Hepatic stellate cell (primary cell): ENCODE measurements around the gene FOXA2.
"Not testable (repeated sequence)": the region's sequence is repeated elsewhere in the genome, so short reads cannot be mapped to it uniquely, and the experiment has no call there.

Source experiments
- DNase-seq: peaks from one replicate; pipeline ENCODE4 v3.0.0; 2011; ENCODE audit warnings: low spot score

The FOXA2 gene

DNA sequence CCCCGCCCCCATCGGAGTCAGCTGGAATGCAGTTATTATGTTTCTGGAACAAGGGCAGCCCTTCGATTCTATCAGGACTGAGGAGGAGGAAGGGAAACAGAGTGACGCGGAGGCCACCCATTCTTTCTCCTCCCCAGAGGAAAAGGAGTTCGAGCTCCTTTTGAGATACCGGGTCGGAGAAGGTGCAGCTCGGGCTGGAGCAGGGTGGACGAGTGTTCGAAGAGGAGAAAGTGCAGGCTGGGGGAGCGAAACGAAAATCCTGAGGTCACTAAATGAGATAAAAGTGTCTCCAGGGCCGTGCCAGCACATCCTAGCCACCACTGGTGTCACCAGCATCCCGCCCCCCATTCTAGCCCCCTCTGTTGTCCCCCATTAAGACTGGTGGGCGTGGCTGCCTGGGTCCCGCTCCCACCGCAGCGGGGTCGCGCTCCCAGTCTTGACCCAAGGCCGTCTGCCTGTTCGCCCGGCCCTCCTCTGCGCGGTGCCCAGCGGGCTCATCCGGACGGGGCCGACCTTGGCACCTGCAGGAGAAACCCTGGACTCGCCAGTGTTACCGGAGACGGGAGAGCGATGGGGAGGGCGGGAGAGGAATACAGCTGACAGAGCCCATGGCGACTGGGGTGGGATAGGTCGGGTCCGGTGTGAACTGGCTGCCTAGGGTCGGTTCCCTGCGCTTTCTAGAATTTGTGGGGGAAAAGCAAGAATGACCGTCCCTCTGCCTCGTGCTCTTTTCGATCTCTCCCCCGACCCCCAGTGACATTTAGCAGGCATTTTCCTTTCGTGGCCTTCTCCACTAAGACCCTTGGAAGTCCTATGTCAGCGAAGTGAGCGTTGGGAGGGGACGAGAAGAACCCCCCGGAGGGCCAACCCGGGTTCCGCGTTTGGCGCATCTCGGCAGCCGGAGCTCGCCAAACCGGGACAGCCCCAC, 16.2 kb downstream of the FOXA2 start:
- no peak for DNase-seq

DNA sequence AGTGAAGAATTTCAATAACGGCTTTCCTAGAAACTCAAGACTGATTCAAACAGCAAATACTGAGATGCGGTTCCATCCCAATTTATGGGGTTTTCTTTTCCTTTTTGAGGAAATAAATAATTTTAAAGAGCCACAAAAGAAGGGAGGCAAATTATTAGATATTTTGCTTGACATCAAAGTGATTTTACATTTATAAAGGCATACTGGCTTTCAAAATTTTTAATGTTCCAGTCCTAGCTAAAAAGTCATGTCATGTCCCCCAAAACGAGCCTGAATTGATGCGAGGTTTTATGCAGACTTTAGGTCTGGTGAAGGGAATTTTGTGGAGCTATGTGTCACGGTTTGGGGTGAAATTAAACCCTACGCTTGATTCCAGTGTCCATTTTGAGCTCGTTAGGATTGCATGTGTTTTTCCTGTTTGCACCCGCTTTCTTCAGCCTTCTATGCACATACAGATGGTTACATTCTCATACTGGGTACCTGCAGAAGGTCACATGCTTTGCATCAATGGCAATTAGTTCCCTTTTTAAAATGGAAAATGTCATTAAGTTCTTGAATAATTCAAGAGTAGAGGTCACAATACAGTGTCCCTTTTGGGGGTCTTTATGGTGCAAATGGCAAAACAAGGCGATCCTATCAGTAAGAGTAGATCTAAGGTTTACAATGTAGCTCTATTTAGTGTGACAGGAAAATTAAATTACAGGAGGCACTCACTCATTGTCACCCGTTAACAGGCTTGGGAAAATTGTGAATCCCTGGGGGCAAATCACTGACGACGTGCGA, 17.3 kb downstream of the FOXA2 start:
- no peak for DNase-seq

DNA sequence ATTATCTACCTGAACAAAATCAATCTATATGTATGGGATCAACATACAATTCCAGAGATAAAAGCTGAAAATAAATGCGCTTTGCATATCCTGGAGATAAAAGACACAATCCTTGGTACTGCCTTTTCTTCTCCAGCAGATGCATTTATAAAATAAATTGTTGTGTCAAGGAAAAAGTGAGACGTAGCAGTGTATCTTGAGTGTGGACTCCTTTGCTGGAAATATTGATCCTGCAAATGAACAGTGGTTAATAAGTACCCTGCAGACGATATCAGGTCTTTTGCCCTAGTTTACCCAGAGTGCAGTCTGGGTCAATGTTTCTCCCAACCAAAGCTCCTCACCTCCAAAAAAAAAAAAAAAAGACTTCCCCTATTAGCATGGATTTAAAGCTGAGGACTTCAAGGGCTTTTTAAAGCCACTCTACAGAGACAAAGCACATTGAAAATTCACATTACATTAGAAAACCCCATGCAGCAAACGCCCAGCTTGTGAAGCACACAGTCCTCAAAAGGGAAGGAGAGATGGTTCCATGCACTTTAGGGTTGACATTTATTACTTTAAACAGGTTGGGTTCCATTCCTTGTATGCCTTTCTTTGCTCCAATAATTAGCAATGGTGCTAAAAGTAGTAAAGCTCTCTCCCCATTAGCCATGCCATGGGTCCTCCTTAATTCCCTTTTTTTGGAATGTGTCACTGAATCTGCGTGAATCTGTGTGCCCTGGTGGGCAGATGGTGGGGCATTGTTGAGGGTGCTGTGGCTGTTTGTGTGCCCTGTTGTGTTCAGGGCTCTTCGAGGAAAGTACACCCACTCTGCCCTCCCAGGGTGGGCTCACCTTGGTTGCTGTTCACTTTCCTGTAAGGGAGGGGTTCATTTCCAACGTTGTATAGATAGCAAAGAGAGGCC, 21.1 kb downstream of the FOXA2 start:
- no peak for DNase-seq

DNA sequence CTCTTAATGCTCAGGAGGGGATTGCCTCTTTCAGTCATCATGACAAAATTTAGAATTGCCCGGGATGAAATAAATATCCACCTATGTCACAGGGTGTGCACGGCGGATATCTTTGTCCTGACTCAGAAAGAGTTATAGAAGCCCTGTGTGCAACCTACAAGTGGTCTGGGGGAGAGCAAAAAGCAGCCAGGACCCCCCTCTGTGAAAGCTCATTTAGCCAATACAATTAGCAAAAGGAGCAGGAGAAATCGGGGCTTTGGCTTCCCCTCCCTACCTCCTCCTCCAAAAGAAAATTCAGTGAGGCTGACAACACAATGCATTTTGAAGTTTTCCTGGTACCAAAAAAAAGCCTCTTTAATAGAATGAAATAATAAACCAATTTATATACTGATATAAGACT, 21.8 kb downstream of the FOXA2 start:
- no peak for DNase-seq

DNA sequence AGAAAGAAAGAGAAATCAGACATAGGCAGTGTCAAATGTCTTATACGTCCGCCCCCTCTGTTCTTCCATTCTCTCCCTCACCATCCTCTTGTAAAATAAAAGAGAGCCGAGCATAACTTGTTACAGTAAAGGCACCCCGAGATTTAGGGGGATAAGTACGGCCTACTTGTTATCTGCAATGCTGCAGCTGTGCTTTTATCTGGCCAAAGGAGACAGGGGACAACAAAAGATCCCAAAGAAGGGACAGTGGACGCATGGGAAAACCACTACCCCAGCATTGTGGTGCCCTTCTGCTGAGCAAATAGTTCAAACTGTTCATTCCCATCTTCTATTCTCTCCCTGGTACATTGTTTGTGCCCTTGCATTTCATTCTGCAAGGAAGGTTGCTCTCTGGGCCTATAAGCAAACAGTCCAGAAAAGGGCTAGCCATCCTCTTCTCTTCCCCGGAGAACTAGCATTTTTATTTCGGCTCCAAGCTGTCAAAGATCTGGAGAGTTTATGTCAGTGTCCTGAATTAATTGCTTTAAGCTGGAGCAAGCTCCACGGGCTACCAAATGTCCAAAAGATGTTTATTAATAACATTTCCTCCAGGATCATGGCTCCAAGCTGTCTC, 22.3 kb downstream of the FOXA2 start:
- no peak for DNase-seq

DNA sequence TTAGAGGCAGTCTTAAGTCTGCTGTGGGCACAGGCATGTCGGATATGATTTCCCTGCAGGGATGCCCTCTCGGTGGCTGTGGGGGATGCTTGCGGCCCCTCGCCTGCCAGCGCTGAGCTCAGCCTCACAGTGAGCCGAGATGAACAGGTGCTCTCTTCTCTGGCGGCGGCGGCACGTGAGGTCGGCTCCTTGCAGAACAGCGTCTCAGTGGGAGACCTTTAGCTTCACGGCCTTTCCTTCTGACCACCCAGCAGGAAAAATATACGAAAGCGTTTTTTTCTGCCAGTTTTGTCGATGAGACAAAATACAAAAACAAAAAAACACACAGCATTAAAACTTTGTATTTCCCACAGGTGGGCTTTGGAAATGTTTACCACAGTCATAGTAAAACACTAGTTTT, 23.6 kb downstream of the FOXA2 start:
- no peak for DNase-seq

DNA sequence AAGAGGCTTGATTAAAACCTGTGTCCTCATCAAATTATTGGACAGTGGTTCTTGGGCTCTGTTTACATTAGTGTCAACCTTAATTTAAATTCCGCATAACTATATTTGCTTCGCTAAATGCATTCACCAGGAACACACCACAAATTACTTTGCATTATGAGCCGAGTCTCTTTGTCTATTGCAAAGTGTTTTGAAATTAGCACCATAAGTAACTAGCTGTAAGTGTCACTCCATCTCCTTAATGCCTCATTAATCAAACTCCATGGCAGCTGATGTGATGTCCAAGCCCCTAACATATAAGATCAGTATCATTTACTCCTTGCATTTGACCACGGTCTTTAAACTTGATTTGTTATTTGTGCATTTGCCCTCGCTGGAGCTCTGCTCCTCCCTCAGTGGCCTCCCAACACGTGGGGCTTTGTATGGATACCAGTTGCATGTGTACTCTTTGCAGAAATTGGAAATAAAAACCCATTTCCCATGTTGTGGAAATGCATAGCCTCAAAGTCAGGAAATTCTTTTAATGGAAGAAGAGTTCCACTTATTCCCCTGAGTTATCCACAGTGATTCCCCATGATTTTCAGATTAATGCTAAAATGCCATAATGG, 24.6 kb downstream of the FOXA2 start:
- no peak for DNase-seq

DNA sequence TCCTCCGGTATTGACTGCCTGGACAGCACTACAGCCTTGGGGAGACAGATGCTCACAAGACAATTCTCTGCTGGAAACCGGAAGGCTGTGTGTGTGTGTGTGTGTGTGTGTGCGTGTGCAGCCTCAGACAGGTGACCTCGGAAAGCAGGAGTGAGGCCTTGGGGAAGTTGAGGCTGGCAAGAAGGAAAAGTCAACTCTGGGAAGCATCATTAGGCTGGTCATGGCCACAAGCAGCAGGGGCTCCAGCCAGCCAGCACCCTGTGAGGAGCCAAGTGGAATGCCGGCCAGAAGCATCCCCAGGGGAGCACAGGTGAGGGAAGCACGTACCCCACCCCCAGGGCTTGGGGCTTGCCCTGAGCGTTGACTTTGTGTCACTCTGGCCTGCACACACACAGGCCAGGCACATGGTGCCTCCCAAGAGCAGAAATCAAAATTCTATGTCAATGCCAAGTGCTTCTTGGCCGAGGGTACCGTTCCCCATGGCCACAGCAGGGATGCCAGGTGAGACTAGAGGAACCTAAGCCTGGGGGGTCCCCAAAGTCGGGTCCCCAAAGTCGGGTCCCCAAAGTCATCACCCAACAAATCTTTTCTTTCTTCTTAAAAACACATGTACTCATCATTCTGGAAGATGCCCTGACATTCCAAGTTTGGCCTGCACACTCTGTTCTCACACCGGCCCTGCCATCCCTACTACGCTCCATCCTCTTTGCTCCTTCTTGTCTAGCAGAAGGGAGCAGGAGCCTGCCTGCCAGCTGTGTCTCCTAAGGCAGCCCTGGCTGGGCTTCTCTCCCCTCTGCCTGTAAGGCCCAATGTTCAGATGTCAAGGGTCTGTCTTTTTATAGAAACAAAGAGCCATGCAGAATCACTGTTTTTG, 26.7 kb downstream of the FOXA2 start:
- DNase-seq: no peak

DNA sequence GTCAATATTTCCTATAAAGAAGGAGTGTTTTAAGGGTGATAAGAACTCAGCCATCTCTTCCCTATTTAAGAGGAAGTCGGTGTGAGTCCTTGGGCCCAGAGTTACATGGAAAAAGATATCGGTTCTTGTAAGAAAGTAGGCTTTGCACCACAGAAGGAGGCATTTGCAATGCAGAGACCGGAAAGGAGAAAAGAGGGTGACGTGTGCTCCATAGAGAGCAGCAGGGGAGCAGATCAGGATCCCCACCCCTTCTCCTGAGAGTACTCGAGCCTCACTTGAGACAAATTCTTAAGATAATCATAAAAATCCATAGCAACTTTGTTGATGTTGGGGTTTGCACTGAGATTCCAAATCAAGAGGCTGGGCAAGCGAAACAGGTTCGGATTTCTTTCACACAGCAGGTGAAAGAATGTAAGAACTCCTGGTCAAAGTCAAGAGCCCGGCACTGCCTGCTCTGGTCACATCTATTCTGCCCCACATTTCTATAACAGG, 27.8 kb downstream of the FOXA2 start:
- DNase-seq: no peak

DNA sequence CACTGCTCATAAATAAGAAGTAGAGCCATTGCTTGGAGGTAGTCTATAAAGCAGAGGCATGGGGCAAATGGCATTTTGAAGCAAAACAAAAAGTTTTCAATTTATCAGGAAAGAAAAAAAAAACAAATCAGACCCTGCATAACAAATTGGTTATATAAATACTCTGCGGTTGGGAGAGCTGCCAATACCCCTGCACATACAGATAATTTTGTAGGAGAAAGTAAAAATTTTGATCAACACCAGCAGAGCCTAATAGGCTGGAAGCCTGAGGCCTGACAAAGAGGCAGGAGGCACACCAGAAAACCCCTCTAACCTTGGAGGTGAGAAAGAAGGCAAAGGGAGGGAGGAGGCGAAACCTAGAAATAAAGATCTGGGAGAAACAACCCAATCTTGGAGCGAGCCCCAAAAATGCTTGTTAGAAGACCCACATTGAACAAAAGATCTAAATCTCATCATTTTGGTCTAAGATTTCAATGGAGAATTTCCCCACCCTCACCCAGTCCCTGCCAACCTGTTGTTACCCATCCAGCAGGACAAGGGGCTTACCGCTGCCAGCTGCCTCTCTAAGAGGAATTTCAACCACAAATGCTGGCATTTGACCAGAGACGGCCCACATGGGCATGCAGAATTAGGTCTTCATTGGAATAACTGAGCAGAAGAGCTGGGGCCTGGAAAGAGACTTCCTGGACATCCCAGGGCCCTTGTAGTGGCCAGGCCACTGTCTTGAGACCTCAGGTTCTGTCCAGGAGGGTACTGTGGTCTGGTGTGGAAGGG, 28.4 kb downstream of the FOXA2 start:
- DNase-seq: no peak

DNA sequence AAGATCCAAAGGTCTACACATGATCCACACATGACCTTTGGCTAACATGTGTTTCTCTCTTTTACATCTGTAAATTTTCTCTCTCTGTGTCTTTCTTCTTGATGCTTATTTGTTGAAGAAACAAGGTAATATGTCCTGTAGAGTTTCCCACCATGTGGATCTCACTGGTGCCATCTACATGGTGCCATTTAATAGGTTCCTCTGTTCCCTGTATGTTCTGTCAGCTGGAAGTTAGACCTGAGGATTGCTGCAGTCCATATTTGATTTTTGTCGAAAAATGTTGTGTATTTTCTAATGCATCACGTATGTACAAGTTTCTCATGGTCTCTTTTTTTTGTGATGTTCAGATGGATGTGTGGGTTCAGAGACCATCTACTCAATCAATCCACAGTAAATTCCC, 30.0 kb downstream of the FOXA2 start:
- DNase-seq: no peak

DNA sequence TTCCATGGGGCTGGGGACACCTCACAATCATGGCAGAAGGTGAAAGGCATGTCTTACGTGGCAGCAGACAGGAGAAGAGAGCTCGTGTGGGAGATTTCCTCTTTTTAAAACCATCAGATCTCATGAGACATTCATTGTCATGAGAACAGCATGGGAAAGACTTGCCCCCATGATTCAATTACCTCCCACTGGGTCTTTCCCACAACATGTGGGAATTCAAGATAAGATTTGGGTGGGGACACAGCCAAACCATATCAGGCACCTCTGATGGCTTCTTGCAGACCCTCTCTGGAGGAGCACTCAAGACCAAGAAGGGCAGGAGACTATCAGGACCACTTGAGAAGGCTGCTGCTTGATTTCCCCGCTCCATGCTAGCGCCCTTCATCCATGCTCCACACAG, 33.9 kb downstream of the FOXA2 start:
- not testable (repeated sequence) for DNase-seq

DNA sequence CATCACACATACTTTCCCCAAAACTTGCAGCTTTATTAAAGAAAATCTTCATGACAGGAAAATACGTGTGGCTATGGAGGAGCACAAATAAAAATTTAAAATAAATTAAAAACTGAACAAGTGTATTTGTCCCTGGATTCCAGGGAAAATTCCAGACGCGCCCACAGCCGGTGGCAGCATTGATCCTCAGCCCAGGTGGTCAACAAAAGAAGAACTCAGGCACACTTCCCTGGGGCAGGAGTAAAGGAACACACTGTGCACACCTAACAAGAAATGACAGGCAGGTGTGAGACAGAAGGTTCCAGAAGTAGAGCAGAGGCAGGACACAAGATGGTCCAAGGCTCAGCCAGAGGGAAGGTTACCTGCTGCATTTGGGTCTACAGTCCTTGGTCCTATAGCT, 36.3 kb downstream of the FOXA2 start:
- no peak for DNase-seq

DNA sequence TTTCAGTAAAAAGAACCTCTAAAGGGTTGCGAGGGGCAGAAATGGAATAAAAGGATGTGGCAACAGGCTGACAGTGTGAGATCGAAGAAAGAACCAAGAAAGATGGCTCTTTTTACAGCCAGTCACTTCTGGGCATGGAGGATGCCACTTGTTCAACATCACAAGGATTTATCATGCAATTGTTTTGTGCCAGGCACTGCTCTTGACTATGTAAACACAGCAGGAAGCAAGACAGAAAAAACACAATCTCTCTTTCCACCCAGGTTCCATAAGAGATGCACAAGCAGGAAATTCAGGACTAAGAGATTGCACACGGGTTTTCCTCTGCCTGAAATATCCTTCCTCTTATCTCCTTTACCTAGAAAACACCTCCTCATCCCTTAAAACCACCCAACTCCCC, 38.0 kb downstream of the FOXA2 start:
- DNase-seq: no peak

DNA sequence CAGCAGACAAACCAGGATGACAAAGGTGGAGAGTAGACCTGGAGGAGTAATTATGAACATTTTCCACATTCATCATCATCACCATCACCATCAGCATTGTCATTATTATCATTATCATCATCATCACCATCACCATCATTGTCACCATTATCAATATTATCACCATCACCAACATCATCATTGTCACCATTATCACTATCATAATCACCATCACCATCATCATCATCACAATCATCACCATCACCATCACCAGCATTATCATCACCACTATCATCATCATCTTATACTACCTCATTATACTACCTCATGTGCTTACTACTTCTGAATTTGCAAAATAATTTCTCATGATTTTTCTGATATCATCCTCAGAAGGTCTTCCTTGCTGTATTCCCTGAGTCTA, 39.3 kb downstream of the FOXA2 start:
- no peak for DNase-seq

DNA sequence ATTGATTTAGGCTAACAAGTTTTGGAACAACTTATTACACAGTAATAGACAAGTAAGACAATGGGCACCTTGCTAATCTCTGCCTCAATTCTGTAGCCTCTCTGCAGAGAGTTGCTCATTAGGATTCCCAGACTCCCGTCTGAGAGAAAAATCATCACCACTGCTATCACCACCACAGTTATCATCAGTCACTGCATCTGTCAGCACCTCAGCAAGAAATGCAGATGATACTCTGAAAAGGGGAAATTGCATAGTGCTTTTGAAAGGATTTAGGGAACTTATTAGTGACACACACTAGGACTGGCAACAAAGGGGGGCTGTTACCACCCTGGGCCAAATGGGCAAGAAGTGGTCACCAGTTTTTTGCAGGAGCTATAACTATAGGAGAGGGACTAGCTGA, 39.9 kb downstream of the FOXA2 start:
- DNase-seq: no peak

DNA sequence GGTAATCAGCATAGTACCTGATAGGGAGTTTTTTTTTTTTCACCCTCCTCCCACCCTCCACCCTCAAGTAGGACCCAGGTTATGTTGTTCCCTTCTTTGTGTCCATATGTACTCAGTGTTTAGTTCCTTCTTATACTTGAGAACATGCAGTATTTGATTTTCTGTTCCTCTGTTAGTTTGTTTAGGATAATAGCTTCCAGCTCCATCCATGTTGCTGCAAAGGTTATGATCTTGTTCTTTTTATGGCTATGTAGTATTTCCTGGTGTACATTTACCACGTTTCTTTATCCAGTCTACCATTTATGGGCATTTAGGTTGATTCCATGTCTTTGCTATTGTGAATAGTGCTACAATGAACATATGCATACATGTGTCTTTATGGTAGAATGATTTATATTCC, 41.9 kb downstream of the FOXA2 start:
- no peak for DNase-seq

DNA sequence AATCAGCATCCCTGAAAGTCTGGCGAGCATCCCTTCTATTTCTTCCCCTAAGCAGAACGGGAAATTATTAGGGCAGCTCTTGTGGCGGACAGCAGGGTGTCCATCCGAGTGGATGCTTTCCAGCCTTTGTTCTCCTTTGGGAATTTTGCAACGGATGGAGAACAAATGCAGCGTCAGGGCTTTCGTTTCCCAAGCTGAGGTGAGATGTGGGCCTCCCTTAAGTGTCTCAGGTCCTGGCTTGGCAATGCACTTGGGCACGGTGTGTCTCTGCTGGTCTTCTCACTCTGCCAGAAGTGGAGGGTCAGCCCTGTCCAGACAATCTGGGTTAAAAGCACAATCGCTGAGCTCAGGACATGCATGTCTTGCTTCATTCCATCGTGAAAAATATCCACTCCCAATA, 43.5 kb downstream of the FOXA2 start:
- no peak for DNase-seq

DNA sequence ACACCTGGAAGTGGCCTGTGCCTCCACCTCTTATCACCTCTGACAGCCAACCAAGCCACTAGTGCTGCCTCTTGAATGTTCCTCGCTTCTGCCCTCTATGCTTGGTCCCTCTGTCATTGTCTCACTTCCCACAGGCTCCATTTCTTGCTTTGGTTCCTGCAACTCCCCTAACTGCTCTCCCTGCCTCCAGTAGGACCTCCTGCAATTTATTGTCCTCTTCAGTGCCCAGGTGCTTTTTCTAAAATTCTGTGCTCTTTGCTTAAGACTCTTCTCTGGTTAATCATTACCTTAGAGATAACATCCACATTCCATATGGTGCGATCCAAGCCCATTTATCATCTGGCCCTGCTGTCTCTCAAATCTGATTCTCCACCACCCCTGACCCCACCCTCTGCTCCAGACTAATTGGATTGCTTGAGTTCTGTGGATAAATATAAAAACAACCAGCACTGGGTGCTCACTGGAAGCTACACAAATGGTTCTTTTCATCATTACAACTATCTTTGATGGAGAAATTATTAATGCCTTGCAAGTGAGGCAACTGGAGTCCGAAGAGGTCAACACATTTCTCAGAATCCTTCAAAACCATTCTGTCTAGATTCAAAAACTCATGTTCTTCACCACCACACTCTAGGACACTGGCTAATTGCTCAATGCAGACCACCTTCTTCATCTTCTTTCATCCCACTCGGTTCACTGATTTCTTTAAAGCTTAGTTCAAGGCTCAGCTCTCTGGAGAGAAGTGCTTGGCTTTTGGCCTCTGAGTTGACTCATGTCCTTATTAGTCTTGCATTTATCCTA, 47.2 kb downstream of the FOXA2 start:
- no peak for DNase-seq
